ENCODE data around the gene NUAK2.

Gene NUAK2

DNA sequence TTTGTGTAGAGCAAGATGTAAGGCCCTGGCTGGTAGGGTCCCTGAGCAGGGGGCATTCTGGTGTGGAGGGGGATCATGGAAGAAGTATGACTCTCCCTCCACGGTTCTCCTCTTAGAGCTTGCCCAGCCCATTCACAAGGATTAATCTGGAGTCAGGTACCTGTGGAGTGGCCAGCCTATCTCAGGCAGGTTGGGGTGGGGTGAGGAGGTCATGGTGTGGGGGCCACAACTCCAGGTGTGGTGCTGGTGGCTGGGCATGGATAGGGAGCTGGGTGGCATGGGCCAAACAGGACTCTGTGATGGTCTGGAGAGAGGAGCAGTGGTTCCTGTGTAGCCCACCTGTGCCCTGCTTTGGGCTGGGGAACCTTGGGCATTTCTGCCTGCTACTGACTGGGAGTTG lies 61.5 kb downstream of the NUAK2 start:
- no peak for DNase-seq (ENCODE audit: low read depth)
- no peak overlapping the region for H3K4me3 ChIP-seq (ENCODE audit: low read length)
- no peak for TF ChIP-seq CTCF (IDR thresholded peaks at IDR 0.05; ENCODE audit: insufficient read depth, low read depth, low read length, missing control alignments)

DNA sequence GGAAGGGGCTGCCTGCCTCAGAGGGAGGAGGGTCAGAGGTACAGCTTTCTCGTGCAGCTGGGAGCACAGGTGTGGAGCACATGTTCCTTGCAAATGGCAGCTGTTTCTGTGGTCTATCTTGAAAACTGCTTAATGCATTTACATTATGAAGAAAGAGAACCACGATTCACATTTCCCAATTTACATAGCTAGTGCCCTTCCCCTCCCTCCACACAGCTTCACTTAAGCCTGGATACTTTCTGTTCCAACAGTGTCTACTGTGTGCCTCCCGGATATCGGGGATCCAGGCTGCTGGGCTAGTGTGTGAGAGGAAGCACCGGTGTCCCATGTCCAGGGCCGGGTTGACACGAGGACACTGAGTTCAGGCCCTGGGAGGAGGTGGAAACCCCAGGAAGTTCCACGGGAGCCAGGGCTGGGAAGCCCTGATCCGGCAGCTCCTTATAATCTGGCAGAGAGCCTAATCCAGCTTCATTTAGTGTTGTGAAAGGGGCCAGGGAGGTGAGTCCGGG lies 62.2 kb downstream of the NUAK2 start:
- no peak for DNase-seq (ENCODE audit: low read depth)
- no peak overlapping the region for H3K4me3 ChIP-seq (ENCODE audit: low read length)
- no peak for TF ChIP-seq CTCF (IDR thresholded peaks at IDR 0.05; ENCODE audit: insufficient read depth, low read depth, low read length, missing control alignments)

- H3K4me3 ChIP-seq (ENCODE audit: low read length) = no peak overlapping the region
- no peak for TF ChIP-seq CTCF (IDR thresholded peaks at IDR 0.05; ENCODE audit: insufficient read depth, low read depth, low read length, missing control alignments)
- DNase-seq (ENCODE audit: low read depth) = peak; percentile 94
Measured at GRCh38 chr1:205258719-205259118, 62.8 kb downstream of the NUAK2 start.

GRCh38 chr1:205258261-205258691 lies 63.3 kb downstream of the NUAK2 start:
- DNase-seq (ENCODE audit: low read depth) = peak; percentile 56
- H3K4me3 ChIP-seq (ENCODE audit: low read length) = no peak overlapping the region
- TF ChIP-seq CTCF (IDR thresholded peaks at IDR 0.05; ENCODE audit: insufficient read depth, low read depth, low read length, missing control alignments) = no peak

GRCh38 chr1:205257735-205258134 lies 63.8 kb downstream of the NUAK2 start:
- no peak for DNase-seq (ENCODE audit: low read depth)
- TF ChIP-seq CTCF (IDR thresholded peaks at IDR 0.05; ENCODE audit: insufficient read depth, low read depth, low read length, missing control alignments) = no peak
- H3K4me3 ChIP-seq (ENCODE audit: low read length) = no peak overlapping the region

GRCh38 chr1:205256951-205257625 lies 64.5 kb downstream of the NUAK2 start:
- no peak for TF ChIP-seq CTCF (IDR thresholded peaks at IDR 0.05; ENCODE audit: insufficient read depth, low read depth, low read length, missing control alignments)
- no peak for DNase-seq (ENCODE audit: low read depth)
- no peak overlapping the region for H3K4me3 ChIP-seq (ENCODE audit: low read length)

Measured in epithelial cell of esophagus (primary cell).